Activated CD4-positive, alpha-beta T cell treated with anti-CD3 and anti-CD28 coated beads, Interleukin-2, amount 10 ng/mL, durations not matched to agents 7 days and 5 days (primary cell): ENCODE measurements around the gene LCORL. TPM values are rescaled to one million over a fixed set of nuclear protein-coding genes. Genes with fewer than 3 reads are reported as not detected.
"Not testable (repeated sequence)": the region's sequence is repeated elsewhere in the genome, so short reads cannot be mapped to it uniquely, and the experiment has no call there.

Experiments used
- CTCF ChIA-PET: fragments of 350-600 bp; sonication (Branson Sonifier 250); formaldehyde crosslinking; loops from one replicate; lab custom pipeline; 2021; ENCODE audit warnings: antibody characterized with exemption; lab: Charles Lee
- POLR2A ChIA-PET: fragments of 350-600 bp; sonication (Branson Sonifier 250); formaldehyde crosslinking; loops from one replicate; lab custom pipeline; 2021; ENCODE audit warnings: antibody characterized with exemption; lab: Charles Lee
- DNase-seq: peaks from one replicate; pipeline ENCODE4 v3.0.0-alpha.2; 2020
- H3K27ac Mint-ChIP-seq: one replicate; pipeline ENCODE4 v1.8.0; 2021; ENCODE audit warnings: mild to moderate bottlenecking, moderate library complexity, mixed read lengths
- H3K27me3 Mint-ChIP-seq: one replicate; pipeline ENCODE4 v1.8.0; 2021; ENCODE audit warnings: mixed read lengths
- H3K36me3 Mint-ChIP-seq: one replicate; pipeline ENCODE4 v1.8.0; 2021; ENCODE audit warnings: low read depth, mixed read lengths
- H3K4me1 Mint-ChIP-seq: one replicate; pipeline ENCODE4 v1.8.0; 2021; ENCODE audit warnings: mixed read lengths
- H3K4me3 Mint-ChIP-seq: one replicate; pipeline ENCODE4 v1.8.0; 2021; ENCODE audit warnings: mild to moderate bottlenecking, moderate library complexity, mixed read lengths
- H3K9me3 Mint-ChIP-seq: one replicate; pipeline ENCODE4 v1.8.0; 2021; ENCODE audit warnings: mixed read lengths
- total RNA-seq, 2 experiments: library from RNA; stranded (reverse); gene quantifications; one replicate each; pipeline ENCODE4 v1.2.3, GENCODE V29; 2021

The LCORL gene
- total RNA-seq, 2 experiments from 2014 or later: 8.0 to 8.4 TPM

GRCh38 chr4:17861906-17862305 lies 159.6 kb downstream of the LCORL start:
- H3K4me1 Mint-ChIP-seq, H3K4me3 Mint-ChIP-seq, H3K36me3 Mint-ChIP-seq, H3K27me3 Mint-ChIP-seq, CTCF ChIA-PET, H3K27ac Mint-ChIP-seq, DNase-seq, POLR2A ChIA-PET: not testable (repeated sequence)
- H3K9me3 Mint-ChIP-seq: peaks cover 15% of the 10 kb centered on the region

- Mint-ChIP-seq H3K9me3 (peaks cover 15% of the 10 kb centered on the region), H3K27me3 (no peaks in the 10 kb centered on the region), H3K4me1 (no peaks in the 10 kb centered on the region), H3K4me3 (no peak overlapping the region), H3K27ac (no peak overlapping the region), H3K36me3 (no peaks in the 10 kb centered on the region)
- CTCF ChIA-PET: no interaction called here
- no peak for DNase-seq
- POLR2A ChIA-PET: no interaction called here
Observed at GRCh38 chr4:17859793-17860406, 161.7 kb downstream of the LCORL start.

- POLR2A ChIA-PET: no interaction called here
- CTCF ChIA-PET: interaction anchor here (0.8 kb wide), 1 partner anchor 35 kb away, joined by 3 read pairs; no protein-coding TSS in a partner anchor
- no peak overlapping the region for H3K27ac Mint-ChIP-seq
- no peaks in the 10 kb centered on the region for H3K9me3 Mint-ChIP-seq
- no peak overlapping the region for H3K4me3 Mint-ChIP-seq
- H3K27me3 Mint-ChIP-seq: no peaks in the 10 kb centered on the region
- no peak for DNase-seq
- peaks cover 4% of the 10 kb centered on the region for H3K36me3 Mint-ChIP-seq
- no peaks in the 10 kb centered on the region for H3K4me1 Mint-ChIP-seq
Observed at GRCh38 chr4:17854036-17854435, 167.5 kb downstream of the LCORL start.

- Mint-ChIP-seq H3K4me1 (no peaks in the 10 kb centered on the region), H3K27ac (no peak overlapping the region), H3K4me3 (no peak overlapping the region), H3K36me3 (peaks cover 12% of the 10 kb centered on the region), H3K9me3 (peaks cover 3% of the 10 kb centered on the region), H3K27me3 (no peaks in the 10 kb centered on the region)
- POLR2A ChIA-PET: no interaction called here
- CTCF ChIA-PET: no interaction called here
- no peak for DNase-seq
Observed at GRCh38 chr4:17851959-17852358, 169.6 kb downstream of the LCORL start.

- POLR2A ChIA-PET, H3K4me1 Mint-ChIP-seq, H3K4me3 Mint-ChIP-seq, CTCF ChIA-PET, DNase-seq, H3K9me3 Mint-ChIP-seq, H3K27me3 Mint-ChIP-seq, H3K27ac Mint-ChIP-seq: not testable (repeated sequence)
- peaks cover 27% of the 10 kb centered on the region for H3K36me3 Mint-ChIP-seq
Observed at GRCh38 chr4:17850295-17850694, 171.3 kb downstream of the LCORL start.

- ChIA-PET CTCF (no interaction called here), POLR2A (no interaction called here)
- Mint-ChIP-seq H3K27me3 (no peaks in the 10 kb centered on the region), H3K9me3 (peaks cover 3% of the 10 kb centered on the region), H3K36me3 (peaks cover 55% of the 10 kb centered on the region), H3K4me3 (no peak overlapping the region), H3K27ac (no peak overlapping the region), H3K4me1 (no peaks in the 10 kb centered on the region)
- no peak for DNase-seq
Observed at GRCh38 chr4:17846266-17846665, 175.3 kb downstream of the LCORL start.

- DNase-seq: no peak
- Mint-ChIP-seq H3K27ac (peak overlapping the region; percentile 46), H3K27me3 (no peaks in the 10 kb centered on the region), H3K9me3 (no peaks in the 10 kb centered on the region), H3K36me3 (peaks cover 66% of the 10 kb centered on the region), H3K4me3 (no peak overlapping the region), H3K4me1 (peaks cover 34% of the 10 kb centered on the region)
- POLR2A ChIA-PET: no interaction called here
- CTCF ChIA-PET: interaction anchor here (0.6 kb wide), 1 partner anchor 37 kb away, joined by 4 read pairs; no protein-coding TSS in a partner anchor
Observed at GRCh38 chr4:17823871-17824669, 197.5 kb downstream of the LCORL start.

- peaks cover 47% of the 10 kb centered on the region for H3K4me1 Mint-ChIP-seq
- ChIA-PET POLR2A (interaction anchor here (1.0 kb wide), 1 partner anchor 23 kb away, joined by 3 read pairs; no protein-coding TSS in a partner anchor), CTCF (interaction anchor here (1.0 to 1.6 kb wide), 4 partner anchors 10 to 209 kb away, joined by 3 to 6 read pairs (median 3); no protein-coding TSS in a partner anchor)
- H3K27ac Mint-ChIP-seq: peak overlapping the region; percentile 73
- no peaks in the 10 kb centered on the region for H3K27me3 Mint-ChIP-seq
- no peaks in the 10 kb centered on the region for H3K9me3 Mint-ChIP-seq
- H3K4me3 Mint-ChIP-seq: peak overlapping the region; percentile 33
- peaks cover 68% of the 10 kb centered on the region for H3K36me3 Mint-ChIP-seq
- DNase-seq: peak; percentile 21
Observed at GRCh38 chr4:17817027-17817426, 204.5 kb downstream of the LCORL start.

- POLR2A ChIA-PET: no interaction called here
- no peaks in the 10 kb centered on the region for H3K9me3 Mint-ChIP-seq
- peaks cover 46% of the 10 kb centered on the region for H3K4me1 Mint-ChIP-seq
- no peak overlapping the region for H3K27ac Mint-ChIP-seq
- CTCF ChIA-PET: interaction anchor here (1.6 kb wide), 1 partner anchor 20 kb away, joined by 3 read pairs; no protein-coding TSS in a partner anchor
- H3K4me3 Mint-ChIP-seq: no peak overlapping the region
- H3K27me3 Mint-ChIP-seq: no peaks in the 10 kb centered on the region
- no peak for DNase-seq
- H3K36me3 Mint-ChIP-seq: peaks cover 69% of the 10 kb centered on the region
Observed at GRCh38 chr4:17816142-17816541, 205.4 kb downstream of the LCORL start.

GRCh38 chr4:17814140-17814539 lies 207.4 kb downstream of the LCORL start:
- ChIA-PET CTCF (interaction anchor here (0.6 kb wide), 1 partner anchor 211 kb away, joined by 3 read pairs; no protein-coding TSS in a partner anchor), POLR2A (no interaction called here)
- H3K36me3 Mint-ChIP-seq: peaks cover 67% of the 10 kb centered on the region
- H3K4me1 Mint-ChIP-seq: peaks cover 42% of the 10 kb centered on the region
- no peaks in the 10 kb centered on the region for H3K9me3 Mint-ChIP-seq
- no peak for DNase-seq
- peak overlapping the region; percentile 66 for H3K27ac Mint-ChIP-seq
- H3K27me3 Mint-ChIP-seq: no peaks in the 10 kb centered on the region
- H3K4me3 Mint-ChIP-seq: no peak overlapping the region

- Mint-ChIP-seq H3K9me3 (no peaks in the 10 kb centered on the region), H3K4me1 (peaks cover 46% of the 10 kb centered on the region), H3K4me3 (peak overlapping the region; percentile 92), H3K36me3 (peaks cover 68% of the 10 kb centered on the region), H3K27me3 (no peaks in the 10 kb centered on the region), H3K27ac (peak overlapping the region; percentile 98)
- ChIA-PET POLR2A (no interaction called here), CTCF (no interaction called here)
- no peak for DNase-seq
Observed at GRCh38 chr4:17812801-17813200, 208.8 kb downstream of the LCORL start.

- Mint-ChIP-seq H3K4me3 (peak overlapping the region; percentile 92), H3K27ac (peak overlapping the region; percentile 98), H3K36me3 (peaks cover 68% of the 10 kb centered on the region), H3K4me1 (peaks cover 46% of the 10 kb centered on the region), H3K27me3 (no peaks in the 10 kb centered on the region), H3K9me3 (no peaks in the 10 kb centered on the region)
- DNase-seq: no peak
- ChIA-PET CTCF (interaction anchor here (0.6 kb wide), 1 partner anchor 644 kb away, joined by 3 read pairs; no protein-coding TSS in a partner anchor), POLR2A (no interaction called here)
Observed at GRCh38 chr4:17812125-17812524, 209.4 kb downstream of the LCORL start.
